DND-41 (cell line): ENCODE results near the gene FREM2.

Experiments
- ATAC-seq: fragments of 200-7000 bp; cut with Tn5 transposase; 3 replicates; pipeline ENCODE4 v1.9.1; 2021; ENCODE audit warnings: low read depth; ENCODE audit not compliant: insufficient read depth
- DNase-seq: peaks from one replicate; pipeline ENCODE4 v3.0.0-alpha.2; 2020
- H2AFZ ChIP-seq: 2 replicates; pipeline ENCODE4 v1.6.0; 2012; ENCODE audit warnings: low read depth, low read length
- H3K27ac ChIP-seq: 2 replicates; pipeline ENCODE4 v1.5.1; 2012; ENCODE audit warnings: low read length, inconsistent platforms
- H3K27me3 ChIP-seq: fragments of 200-600 bp; sonication (generic); 2 replicates; pipeline ENCODE4 v1.6.0; 2012; ENCODE audit warnings: low read length, mild to moderate bottlenecking, inconsistent platforms; ENCODE audit not compliant: insufficient read depth, poor library complexity
- H3K36me3 ChIP-seq: 2 replicates; pipeline ENCODE4 v1.5.1; 2012; ENCODE audit warnings: low read length, inconsistent platforms; ENCODE audit not compliant: insufficient read depth
- H3K4me1 ChIP-seq: 2 replicates; pipeline ENCODE4 v1.5.1; 2012; ENCODE audit warnings: mild to moderate bottlenecking, low read length; ENCODE audit not compliant: insufficient read depth
- H3K4me2 ChIP-seq: 2 replicates; pipeline ENCODE4 v1.6.0; 2012; ENCODE audit warnings: mild to moderate bottlenecking, moderate library complexity, low read length, inconsistent platforms; ENCODE audit not compliant: insufficient read depth
- H3K4me3 ChIP-seq, 2 experiments: fragments of 200-600 bp in 1 of 2; shearing (Covaris generic) in 1 of 2; 2 replicates each; pipeline ENCODE4 v1.5.1; 2012 to 2016; ENCODE audit warnings: inconsistent platforms in 2 of 2, low read length in 2 of 2, mild to moderate bottlenecking in 2 of 2, low read depth in 1 of 2, moderate library complexity in 1 of 2
- H3K79me2 ChIP-seq: 2 replicates; pipeline ENCODE4 v1.6.0; 2012; ENCODE audit warnings: low read length, inconsistent platforms; ENCODE audit not compliant: insufficient read depth
- H3K9ac ChIP-seq: 2 replicates; pipeline ENCODE4 v1.6.0; 2012; ENCODE audit warnings: low read depth, mild to moderate bottlenecking, inconsistent platforms, low read length, moderate library complexity
- H3K9me3 ChIP-seq: 2 replicates; pipeline ENCODE4 v1.5.1; 2012; ENCODE audit warnings: low read length, moderate library complexity, mild to moderate bottlenecking, inconsistent platforms; ENCODE audit not compliant: insufficient read depth, severe bottlenecking
- H4K20me1 ChIP-seq: 2 replicates; pipeline ENCODE4 v1.6.0; 2012; ENCODE audit warnings: low read length; ENCODE audit not compliant: insufficient read depth
- CTCF ChIP-seq: IDR thresholded peaks from 2 replicates; pipeline ENCODE4 v1.5.1; 2012; ENCODE audit warnings: borderline replicate concordance, low read length, moderate library complexity, mild to moderate bottlenecking; ENCODE audit not compliant: poor library complexity, severe bottlenecking; ENCODE audit errors: extremely low read depth
- EZH2 ChIP-seq: IDR thresholded peaks from 3 replicates; pipeline ENCODE4 v1.6.1; 2012; ENCODE audit warnings: borderline replicate concordance, low read depth, mild to moderate bottlenecking, moderate library complexity, low read length, inconsistent platforms; ENCODE audit not compliant: severe bottlenecking

Gene FREM2

GRCh38 chr13:38830442-38831045 is 143.7 kb downstream of the FREM2 start:
- no peaks in the 10 kb centered on the region for H3K36me3 ChIP-seq
- no peak overlapping the region for H3K9ac ChIP-seq
- no peaks in the 10 kb centered on the region for H3K79me2 ChIP-seq
- H4K20me1 ChIP-seq = no peaks in the 10 kb centered on the region
- no peak overlapping the region for H2AFZ ChIP-seq
- ATAC-seq (no peak), DNase-seq (no peak)
- H3K4me3 ChIP-seq = no peak overlapping the region
- H3K4me1 ChIP-seq = no peaks in the 10 kb centered on the region
- no peak for TF ChIP-seq EZH2
- TF ChIP-seq CTCF = no peak
- H3K4me2 ChIP-seq = no peak overlapping the region
- no peaks in the 10 kb centered on the region for H3K27me3 ChIP-seq
- no peak overlapping the region for H3K27ac ChIP-seq
- H3K9me3 ChIP-seq = no peaks in the 10 kb centered on the region

GRCh38 chr13:38844581-38844980 is 157.7 kb downstream of the FREM2 start:
- no peak overlapping the region for H2AFZ ChIP-seq
- H3K4me1 ChIP-seq = no peaks in the 10 kb centered on the region
- H3K9me3 ChIP-seq = no peaks in the 10 kb centered on the region
- no peak overlapping the region for H3K27ac ChIP-seq
- no peak overlapping the region for H3K4me3 ChIP-seq
- no peak overlapping the region for H3K4me2 ChIP-seq
- no peak overlapping the region for H3K9ac ChIP-seq
- no peaks in the 10 kb centered on the region for H3K36me3 ChIP-seq
- no peaks in the 10 kb centered on the region for H3K79me2 ChIP-seq
- no peaks in the 10 kb centered on the region for H3K27me3 ChIP-seq
- DNase-seq (no peak), ATAC-seq (no peak)
- H4K20me1 ChIP-seq = no peaks in the 10 kb centered on the region
- no peak for TF ChIP-seq CTCF
- no peak for TF ChIP-seq EZH2

GRCh38 chr13:38848360-38848759 is 161.5 kb downstream of the FREM2 start:
- no peak for ATAC-seq
- H3K36me3 ChIP-seq = no peaks in the 10 kb centered on the region
- H3K4me1 ChIP-seq = no peaks in the 10 kb centered on the region
- TF ChIP-seq CTCF (no peak), EZH2 (no peak)
- no peaks in the 10 kb centered on the region for H3K9me3 ChIP-seq
- H4K20me1 ChIP-seq = no peaks in the 10 kb centered on the region
- no peak overlapping the region for H3K4me3 ChIP-seq
- no peak overlapping the region for H3K27ac ChIP-seq
- no peak for DNase-seq
- H3K4me2 ChIP-seq = no peak overlapping the region
- H2AFZ ChIP-seq = no peak overlapping the region
- H3K27me3 ChIP-seq = no peaks in the 10 kb centered on the region
- no peaks in the 10 kb centered on the region for H3K79me2 ChIP-seq
- no peak overlapping the region for H3K9ac ChIP-seq
